Neuronal stem cell (in vitro differentiated cells): ENCODE results near the gene ASCL2.

Experiments
- DNase-seq: peaks from one replicate; pipeline ENCODE4 v3.0.0-alpha.2; 2013; ENCODE audit warnings: low spot score
- H2AFZ ChIP-seq: one replicate; pipeline ENCODE4 v1.6.1; 2013; ENCODE audit warnings: mild to moderate bottlenecking, low read length, inconsistent platforms
- H2AK5ac ChIP-seq: 2 replicates; pipeline ENCODE4 v1.6.1; 2013; ENCODE audit warnings: low read depth, mild to moderate bottlenecking, inconsistent platforms, low read length, moderate library complexity, mixed read lengths
- H2BK120ac ChIP-seq: 2 replicates; pipeline ENCODE4 v1.6.1; 2013; ENCODE audit warnings: low read depth, mild to moderate bottlenecking, inconsistent platforms, low read length, moderate library complexity, mixed read lengths
- H2BK12ac ChIP-seq: one replicate; pipeline ENCODE4 v1.6.1; 2013; ENCODE audit warnings: low read length, inconsistent platforms
- H2BK15ac ChIP-seq: 2 replicates; pipeline ENCODE4 v1.6.1; 2013; ENCODE audit warnings: mild to moderate bottlenecking, low read length, inconsistent platforms, mixed read lengths
- H2BK5ac ChIP-seq: one replicate; pipeline ENCODE4 v1.6.1; 2013; ENCODE audit warnings: inconsistent platforms, mild to moderate bottlenecking, low read length, moderate library complexity
- H3K14ac ChIP-seq: one replicate; pipeline ENCODE4 v1.6.1; 2013; ENCODE audit warnings: low read length, inconsistent platforms
- H3K18ac ChIP-seq: 2 replicates; pipeline ENCODE4 v1.6.1; 2013; ENCODE audit warnings: low read length, inconsistent platforms
- H3K23ac ChIP-seq: 2 replicates; pipeline ENCODE4 v1.6.1; 2013; ENCODE audit warnings: low read depth, mild to moderate bottlenecking, mixed read lengths, low read length, inconsistent platforms; ENCODE audit not compliant: poor library complexity
- H3K27ac ChIP-seq: replicated peaks from 3 replicates; pipeline ENCODE4 v1.5.1; 2013; ENCODE audit warnings: low read length, inconsistent platforms
- H3K27me3 ChIP-seq, 3 experiments: 2 replicates each; pipeline ENCODE4 v1.6.1; 2013; ENCODE audit warnings: low read length in 3 of 3, mild to moderate bottlenecking in 2 of 3, inconsistent platforms in 1 of 3, low read depth in 1 of 3, mixed read lengths in 1 of 3, moderate library complexity in 1 of 3; ENCODE audit not compliant: control insufficient read depth in 3 of 3, insufficient read depth in 3 of 3
- H3K36me3 ChIP-seq, 2 donors: replicated peaks in 1 of 2; 2 replicates each; pipeline ENCODE4 v1.6.1; 2013; ENCODE audit warnings: low read length in 2 of 2; ENCODE audit not compliant: control insufficient read depth in 2 of 2, insufficient read depth in 2 of 2
- H3K4ac ChIP-seq: 2 replicates; pipeline ENCODE4 v1.6.1; 2013; ENCODE audit warnings: inconsistent platforms, mild to moderate bottlenecking, low read length, moderate library complexity
- H3K4me1 ChIP-seq, 2 donors: 1 replicate in 1 of 2; 2 replicates in 1 of 2; pipeline ENCODE4 v1.6.1; 2013; ENCODE audit warnings: low read length in 2 of 2, low read depth in 1 of 2; ENCODE audit not compliant: control insufficient read depth in 2 of 2, insufficient read depth in 1 of 2
- H3K4me2 ChIP-seq: one replicate; pipeline ENCODE4 v1.6.1; 2013; ENCODE audit warnings: mild to moderate bottlenecking, low read length, inconsistent platforms; ENCODE audit not compliant: insufficient read depth, poor library complexity, severe bottlenecking
- H3K4me3 ChIP-seq, 2 donors: 2 replicates each; pipeline ENCODE4 v1.5.1; 2013; ENCODE audit warnings: low read length in 2 of 2, mild to moderate bottlenecking in 2 of 2, inconsistent platforms in 1 of 2, moderate library complexity in 1 of 2
- H3K79me1 ChIP-seq: one replicate; pipeline ENCODE4 v1.6.1; 2013; ENCODE audit warnings: low read depth, mild to moderate bottlenecking, inconsistent platforms, low read length, moderate library complexity
- H3K9ac ChIP-seq: one replicate; pipeline ENCODE4 v1.6.1; 2013; ENCODE audit warnings: mild to moderate bottlenecking, low read depth, low read length, inconsistent platforms; ENCODE audit not compliant: poor library complexity
- H3K9me3 ChIP-seq, 2 donors: replicated peaks in 1 of 2; 2 replicates each; pipeline versions ENCODE3 to v1.6.1; 2013; ENCODE audit warnings: low read length in 2 of 2, mild to moderate bottlenecking in 2 of 2, inconsistent platforms in 1 of 2, low read depth in 1 of 2, mixed read lengths in 1 of 2, moderate library complexity in 1 of 2; ENCODE audit not compliant: control insufficient read depth in 2 of 2, insufficient read depth in 1 of 2
- H4K8ac ChIP-seq: one replicate; pipeline ENCODE4 v1.6.1; 2013; ENCODE audit warnings: low read depth, mild to moderate bottlenecking, inconsistent platforms, low read length, moderate library complexity
- H4K91ac ChIP-seq: one replicate; pipeline ENCODE4 v1.6.1; 2013; ENCODE audit warnings: low read length, low read depth, mild to moderate bottlenecking, inconsistent platforms; ENCODE audit not compliant: poor library complexity
- WGBS, 2 donors: extraction: QIAGEN DNeasy Blood & Tissue Kit; methylation state at CpG; one replicate each; pipeline ENCODE4 v1.1.7; 2013; ENCODE audit warnings: missing lambda C conversion rate in 2 of 2, mixed read lengths in 1 of 2; ENCODE audit not compliant: insufficient read length in 2 of 2, insufficient replicate concordance in 1 of 2; ENCODE audit errors: extremely low coverage in 2 of 2; 5-methylcytosine and 5-hydroxymethylcytosine counted together

Gene ASCL2

DNA sequence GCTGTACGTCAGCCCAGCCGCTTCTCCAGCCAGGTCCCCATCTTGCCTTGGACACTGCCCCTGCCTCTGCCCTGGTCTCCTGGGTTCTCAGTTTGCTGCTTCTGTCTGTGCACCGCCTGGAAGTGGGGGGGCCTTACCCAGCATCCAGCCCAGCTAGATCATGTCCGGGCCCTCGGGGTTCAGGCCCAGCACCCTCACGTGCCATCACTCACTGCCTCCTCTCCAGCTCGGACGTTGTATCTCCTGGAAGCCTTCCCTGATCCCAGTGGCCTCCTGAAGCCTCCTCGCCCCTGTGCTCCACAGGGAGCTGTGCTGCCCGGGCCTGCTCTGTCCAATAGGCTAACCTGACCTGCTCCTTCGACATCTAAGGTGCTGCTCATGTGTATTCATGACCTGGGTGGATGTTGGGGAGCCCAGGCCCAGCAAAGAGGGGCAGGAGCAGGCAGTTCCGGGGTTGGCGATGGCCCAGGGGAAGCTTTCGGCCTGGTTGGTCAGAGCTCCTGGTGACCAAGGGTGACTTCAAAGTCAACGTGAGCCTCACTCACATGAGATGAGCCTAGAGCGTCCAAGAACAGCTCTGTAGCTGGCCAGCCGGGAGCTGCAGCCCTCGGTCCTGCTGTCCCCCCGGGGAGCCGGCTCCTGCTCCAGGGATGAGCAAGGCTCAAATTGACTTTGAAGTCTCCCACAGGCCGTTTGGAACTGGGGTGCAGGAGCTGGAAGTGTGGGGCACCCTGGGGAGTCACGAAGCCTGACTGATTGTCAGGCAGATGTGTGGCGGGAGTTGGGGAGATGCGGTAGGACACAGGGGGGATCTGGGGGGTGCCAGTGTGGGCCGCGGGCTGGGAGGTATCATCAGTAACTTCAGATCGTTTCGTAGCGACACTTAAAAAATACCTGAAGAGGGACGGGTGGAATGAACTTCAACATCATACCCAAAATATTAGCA lies 5.2 kb upstream of the ASCL2 start:
- Histone ChIP-seq H2AFZ (no peak overlapping the region), H3K18ac (peak overlapping the region; percentile 13), H3K23ac (peak overlapping the region; percentile 8), H4K91ac (no peak overlapping the region), H4K8ac (no peak overlapping the region), H3K9me3 (peaks cover 0 to 2% of the 10 kb centered on the region in 2 donors), H3K4ac (no peak overlapping the region), H2AK5ac (peak overlapping the region; percentile 60), H3K4me1 (no peaks in the 10 kb centered on the region), H2BK15ac (peak overlapping the region; percentile 21), H2BK120ac (no peak overlapping the region), H3K79me1 (no peaks in the 10 kb centered on the region), H3K27me3 (peaks cover 17 to 53% (median 40%) of the 10 kb centered on the region in 3 experiments), H3K4me3 (no peak overlapping the region), H3K36me3 (no peaks in the 10 kb centered on the region), H3K27ac (no peak overlapping the region), H2BK5ac (no peak overlapping the region), H3K4me2 (no peak overlapping the region), H3K9ac (no peak overlapping the region), H2BK12ac (peak overlapping the region; percentile 43), H3K14ac (peak overlapping the region; percentile 78)
- no CpG with 5 or more reads among the region's 30 CpGs for WGBS, 2 donors
- DNase-seq = no peak

DNA sequence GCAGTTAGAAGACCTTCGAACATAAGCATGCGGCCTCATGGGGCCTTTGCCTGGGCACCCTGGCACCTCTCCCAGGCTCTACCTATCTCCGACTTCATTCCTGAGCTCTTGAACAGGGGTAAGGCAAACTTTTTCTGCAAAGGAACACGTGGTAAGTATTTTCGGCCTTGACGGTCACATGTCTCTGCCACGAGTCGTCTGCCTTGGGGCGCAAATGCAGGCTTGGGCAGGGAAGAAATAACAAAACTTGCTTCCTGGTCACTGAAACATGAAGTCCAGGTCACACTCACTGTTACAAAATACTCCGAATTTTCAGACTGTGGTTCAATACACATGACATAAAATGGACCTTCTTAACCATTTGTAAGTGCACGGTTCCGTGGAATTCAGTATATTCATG lies 3.4 kb upstream of the ASCL2 start:
- H3K27me3 ChIP-seq = peaks cover 33 to 69% (median 59%) of the 10 kb centered on the region in 3 experiments
- no CpG with 5 or more reads among the region's 12 CpGs for WGBS, 2 donors
- no peaks in the 10 kb centered on the region for H3K9me3 ChIP-seq
- H3K18ac ChIP-seq = no peak overlapping the region
- no peak overlapping the region for H3K4ac ChIP-seq
- peaks cover 0 to 4% of the 10 kb centered on the region in 2 donors for H3K4me1 ChIP-seq
- H2AK5ac ChIP-seq = no peak overlapping the region
- DNase-seq = no peak
- no peak overlapping the region for H2BK15ac ChIP-seq
- no peak overlapping the region for H4K91ac ChIP-seq
- no peak overlapping the region for H2BK5ac ChIP-seq
- H4K8ac ChIP-seq = no peak overlapping the region
- H3K36me3 ChIP-seq = no peaks in the 10 kb centered on the region
- no peak overlapping the region for H2BK120ac ChIP-seq
- no peak overlapping the region for H3K27ac ChIP-seq
- no peak overlapping the region for H3K14ac ChIP-seq
- no peak overlapping the region for H3K23ac ChIP-seq
- no peak overlapping the region for H3K4me2 ChIP-seq
- no peak overlapping the region for H3K4me3 ChIP-seq
- no peak overlapping the region for H2BK12ac ChIP-seq
- H2AFZ ChIP-seq = no peak overlapping the region
- H3K79me1 ChIP-seq = no peaks in the 10 kb centered on the region
- H3K9ac ChIP-seq = no peak overlapping the region

DNA sequence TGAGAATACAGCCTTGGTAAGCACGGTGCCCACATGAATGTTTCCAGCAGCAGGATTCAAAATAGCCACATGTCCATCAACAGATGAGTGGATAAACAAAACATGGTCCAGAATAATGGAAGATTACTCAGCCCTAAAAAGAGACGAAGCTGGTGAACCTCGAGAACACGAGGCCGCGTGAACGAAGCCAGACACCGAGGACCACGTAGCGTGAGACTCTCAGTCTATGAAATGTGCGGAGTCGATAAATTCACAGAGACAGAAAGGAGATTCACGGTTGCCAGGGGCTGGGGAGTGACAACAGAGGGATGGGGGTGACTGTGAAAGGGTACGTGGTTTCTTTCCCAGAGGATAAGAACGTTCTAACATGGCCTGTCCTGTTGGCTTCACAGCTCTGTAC lies 2.9 kb upstream of the ASCL2 start:
- Histone ChIP-seq H3K23ac (no peak overlapping the region), H3K27ac (no peak overlapping the region), H3K27me3 (peaks cover 38 to 74% (median 63%) of the 10 kb centered on the region in 3 experiments), H2BK5ac (no peak overlapping the region), H3K79me1 (no peaks in the 10 kb centered on the region), H2BK12ac (no peak overlapping the region), H3K14ac (no peak overlapping the region), H3K4me1 (peaks cover 0 to 7% of the 10 kb centered on the region in 2 donors), H2BK120ac (no peak overlapping the region), H4K91ac (no peak overlapping the region), H2AK5ac (no peak overlapping the region), H3K4me2 (no peak overlapping the region), H3K9me3 (no peaks in the 10 kb centered on the region), H3K36me3 (no peaks in the 10 kb centered on the region), H4K8ac (no peak overlapping the region), H2BK15ac (no peak overlapping the region), H3K18ac (no peak overlapping the region), H3K9ac (peak overlapping the region; percentile 7), H3K4me3 (no peak overlapping the region), H2AFZ (no peak overlapping the region), H3K4ac (no peak overlapping the region)
- no peak for DNase-seq
- no CpG with 5 or more reads among the region's 15 CpGs for WGBS, 2 donors

DNA sequence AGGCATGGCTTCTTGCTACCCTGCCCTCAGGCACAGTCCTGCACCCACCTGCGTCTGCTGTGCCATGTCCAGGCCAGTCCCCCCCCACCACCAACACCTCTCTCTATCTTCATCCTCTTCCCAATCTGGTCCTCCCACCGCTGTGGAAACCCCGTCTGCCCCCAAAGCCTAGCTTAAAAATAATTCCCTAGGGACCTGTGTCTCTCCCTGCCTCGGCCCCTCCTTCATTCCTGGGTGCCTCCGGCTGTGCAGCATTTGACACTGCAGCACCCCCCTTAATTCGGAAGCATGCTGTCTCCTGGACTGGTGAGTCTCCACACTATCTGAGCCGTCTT lies 2.5 kb upstream of the ASCL2 start:
- H3K79me1 ChIP-seq = peaks cover 4% of the 10 kb centered on the region
- DNase-seq = no peak
- peak overlapping the region; percentile 80 for H3K23ac ChIP-seq
- peaks cover 0 to 7% of the 10 kb centered on the region in 2 donors for H3K4me1 ChIP-seq
- no peak overlapping the region for H3K9ac ChIP-seq
- H3K9me3 ChIP-seq = no peaks in the 10 kb centered on the region
- no peak overlapping the region for H2AFZ ChIP-seq
- no peaks in the 10 kb centered on the region for H3K36me3 ChIP-seq
- WGBS, 2 donors = no CpG with 5 or more reads among the region's 7 CpGs
- no peak overlapping the region for H3K27ac ChIP-seq
- no peak overlapping the region for H2BK15ac ChIP-seq
- H4K8ac ChIP-seq = no peak overlapping the region
- H2AK5ac ChIP-seq = no peak overlapping the region
- peaks cover 41 to 75% (median 67%) of the 10 kb centered on the region in 3 experiments for H3K27me3 ChIP-seq
- no peak overlapping the region for H3K4me3 ChIP-seq
- no peak overlapping the region for H2BK120ac ChIP-seq
- H4K91ac ChIP-seq = no peak overlapping the region
- peak overlapping the region; percentile 8 for H3K18ac ChIP-seq
- H3K4ac ChIP-seq = no peak overlapping the region
- no peak overlapping the region for H2BK12ac ChIP-seq
- H3K14ac ChIP-seq = no peak overlapping the region
- no peak overlapping the region for H2BK5ac ChIP-seq
- H3K4me2 ChIP-seq = no peak overlapping the region
